OCI-LY3 (cell line): ENCODE data around the gene RND3.

Experiments
- H2AFZ ChIP-seq: fragments of 200-600, 300-600 bp; shearing (Covaris generic); 2 replicates; pipeline ENCODE4 v1.6.0; 2014; ENCODE audit warnings: antibody characterized with exemption, low read depth, low read length
- H3K27ac ChIP-seq: fragments of 200-600, 300-600 bp; sonication (generic); 2 replicates; pipeline ENCODE4 v1.5.1; 2014; ENCODE audit warnings: mild to moderate bottlenecking, low read length, moderate library complexity, mixed read lengths
- H3K27me3 ChIP-seq: fragments of 200-600, 300-600 bp; sonication (generic); 2 replicates; pipeline ENCODE4 v1.6.1; 2014; ENCODE audit warnings: low read depth, low read length, mixed read lengths
- H3K36me3 ChIP-seq: fragments of 200-600, 300-600 bp; sonication (generic); replicated peaks from 2 replicates; pipeline ENCODE3; 2014; ENCODE audit warnings: low read depth, low read length, mixed read lengths
- H3K4me1 ChIP-seq: fragments of 300-600, 200-600 bp; sonication (generic); 2 replicates; pipeline ENCODE4 v1.6.1; 2014; ENCODE audit warnings: low read length, mixed read lengths
- H3K4me2 ChIP-seq: fragments of 200-600, 300-600 bp; sonication (generic); 2 replicates; pipeline ENCODE4 v1.6.1; 2014; ENCODE audit warnings: low read length, mixed read lengths
- H3K4me3 ChIP-seq: fragments of 300-600, 200-600 bp; sonication (generic); 2 replicates; pipeline ENCODE4 v1.5.1; 2014; ENCODE audit warnings: antibody characterized with exemption, mild to moderate bottlenecking, low read length, moderate library complexity
- H3K79me2 ChIP-seq: fragments of 300-600, 200-600 bp; shearing (Covaris generic); 2 replicates; pipeline ENCODE4 v1.6.1; 2014; ENCODE audit warnings: mild to moderate bottlenecking, low read length, mixed read lengths
- H3K9ac ChIP-seq: fragments of 300-600, 200-600 bp; shearing (Covaris generic); 2 replicates; pipeline ENCODE4 v1.6.0; 2014; ENCODE audit warnings: mild to moderate bottlenecking, low read length, moderate library complexity
- H3K9me3 ChIP-seq: fragments of 200-600, 300-600 bp; shearing (Covaris generic); 2 replicates; pipeline ENCODE4 v1.6.1; 2014; ENCODE audit warnings: low read length, mixed read lengths; ENCODE audit not compliant: insufficient read depth
- H4K20me1 ChIP-seq: fragments of 200-600, 300-600 bp; sonication (generic); 2 replicates; pipeline ENCODE4 v1.6.1; 2016; ENCODE audit warnings: low read length, mixed read lengths; ENCODE audit not compliant: insufficient read depth
- EZH2phosphoT487 ChIP-seq: fragments of 200-600 bp; shearing (Covaris generic); IDR thresholded peaks from 2 replicates; pipeline ENCODE4 v1.6.1; 2018; ENCODE audit warnings: antibody characterized with exemption, mixed run types, low read depth
- TF ChIP-seq, protein P1 (sequence below): fragments of 200-600, 300-600 bp; sonication (generic); IDR thresholded peaks from 2 replicates; pipeline ENCODE4 v1.5.1; 2014; ENCODE audit warnings: antibody characterized with exemption, low read length, low read depth

RND3 gene

GRCh38 chr2:150487537-150488429 lies at the start of gene RND3:
Gene RND3 (minus strand): TSS chr2:150487667. CDS start chr2:150487417, 250 bp downstream.
- Histone ChIP-seq H3K9me3 (no peaks in the 10 kb centered on the region), H2AFZ (no peak within 1 kb of the TSS), H3K4me1 (peaks cover 16% of the 10 kb centered on the region), H3K79me2 (no peaks in the 10 kb centered on the region), H3K36me3 (no peaks in the 10 kb centered on the region), H4K20me1 (no peaks in the 10 kb centered on the region), H3K4me2 (peak within 1 kb of the TSS; percentile 43), H3K9ac (no peak within 1 kb of the TSS), H3K27me3 (no peaks in the 10 kb centered on the region), H3K4me3 (no peak within 1 kb of the TSS), H3K27ac (no peak within 1 kb of the TSS)
- no peak for TF ChIP-seq EZH2phosphoT487
- TF ChIP-seq, protein P1, sequence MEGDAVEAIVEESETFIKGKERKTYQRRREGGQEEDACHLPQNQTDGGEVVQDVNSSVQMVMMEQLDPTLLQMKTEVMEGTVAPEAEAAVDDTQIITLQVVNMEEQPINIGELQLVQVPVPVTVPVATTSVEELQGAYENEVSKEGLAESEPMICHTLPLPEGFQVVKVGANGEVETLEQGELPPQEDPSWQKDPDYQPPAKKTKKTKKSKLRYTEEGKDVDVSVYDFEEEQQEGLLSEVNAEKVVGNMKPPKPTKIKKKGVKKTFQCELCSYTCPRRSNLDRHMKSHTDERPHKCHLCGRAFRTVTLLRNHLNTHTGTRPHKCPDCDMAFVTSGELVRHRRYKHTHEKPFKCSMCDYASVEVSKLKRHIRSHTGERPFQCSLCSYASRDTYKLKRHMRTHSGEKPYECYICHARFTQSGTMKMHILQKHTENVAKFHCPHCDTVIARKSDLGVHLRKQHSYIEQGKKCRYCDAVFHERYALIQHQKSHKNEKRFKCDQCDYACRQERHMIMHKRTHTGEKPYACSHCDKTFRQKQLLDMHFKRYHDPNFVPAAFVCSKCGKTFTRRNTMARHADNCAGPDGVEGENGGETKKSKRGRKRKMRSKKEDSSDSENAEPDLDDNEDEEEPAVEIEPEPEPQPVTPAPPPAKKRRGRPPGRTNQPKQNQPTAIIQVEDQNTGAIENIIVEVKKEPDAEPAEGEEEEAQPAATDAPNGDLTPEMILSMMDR, result peak; percentile 88

- H4K20me1 ChIP-seq, result no peaks in the 10 kb centered on the region
- no peaks in the 10 kb centered on the region for H3K36me3 ChIP-seq
- TF ChIP-seq, protein P1, result no peak
- TF ChIP-seq EZH2phosphoT487, result no peak
- no peaks in the 10 kb centered on the region for H3K79me2 ChIP-seq
- H3K27me3 ChIP-seq, result no peaks in the 10 kb centered on the region
- H3K27ac ChIP-seq, result no peak overlapping the region
- H3K9me3 ChIP-seq, result peaks cover 8% of the 10 kb centered on the region; the same call in 1 of the 2 replicates
- no peak overlapping the region for H3K4me2 ChIP-seq
- H2AFZ ChIP-seq, result no peak overlapping the region
- H3K9ac ChIP-seq, result no peak overlapping the region
- no peaks in the 10 kb centered on the region for H3K4me1 ChIP-seq
- H3K4me3 ChIP-seq, result no peak overlapping the region
These were observed 47.7 kb upstream of the RND3 start for GRCh38 chr2:150535176-150535575.

DNA sequence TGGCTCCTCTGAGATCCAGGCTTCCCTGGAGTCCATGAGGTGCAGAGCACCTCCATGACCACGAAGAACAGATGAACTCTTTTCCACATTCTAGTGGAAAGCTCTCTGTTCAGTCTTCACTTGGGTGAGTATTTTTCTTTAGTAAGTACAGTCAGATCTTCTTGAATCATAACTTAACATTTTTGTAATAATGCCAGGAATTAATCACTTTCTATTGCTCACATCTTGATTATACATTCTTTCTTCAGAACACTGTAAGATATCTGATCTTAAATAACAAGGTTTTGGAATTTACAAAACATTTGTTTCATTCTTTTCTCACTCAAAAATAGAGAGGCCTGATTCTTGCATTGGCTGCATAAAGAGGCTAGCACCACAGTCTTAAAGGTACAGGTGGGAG lies 45.4 kb upstream of the RND3 start:
- Histone ChIP-seq H3K27ac (no peak overlapping the region), H3K4me2 (no peak overlapping the region), H3K9ac (no peak overlapping the region)

DNA sequence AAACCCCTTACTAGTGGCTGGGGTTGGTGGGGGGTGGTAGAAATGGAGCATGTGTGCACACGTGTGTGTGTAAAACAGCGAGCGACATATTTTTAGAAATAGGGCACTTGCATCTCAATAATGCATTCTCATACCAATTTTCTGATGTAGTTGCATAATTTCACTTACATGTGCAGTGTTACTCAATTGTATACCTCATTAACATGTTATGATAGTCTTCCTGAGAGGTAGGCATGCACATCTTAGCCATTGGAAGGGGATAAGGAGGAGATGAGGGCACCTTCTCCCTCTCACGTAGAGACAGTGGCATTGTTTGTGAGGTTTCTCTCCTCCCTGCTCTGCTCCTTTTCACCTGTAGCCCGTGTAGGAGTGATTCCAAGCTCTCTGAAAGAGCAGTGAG lies 44.6 kb upstream of the RND3 start:
- Histone ChIP-seq H3K36me3 (no peaks in the 10 kb centered on the region), H3K27ac (no peak overlapping the region), H3K27me3 (no peaks in the 10 kb centered on the region), H4K20me1 (no peaks in the 10 kb centered on the region), H3K9ac (no peak overlapping the region), H2AFZ (no peak overlapping the region), H3K4me3 (no peak overlapping the region), H3K4me1 (peaks cover 15% of the 10 kb centered on the region), H3K79me2 (no peaks in the 10 kb centered on the region), H3K9me3 (no peaks in the 10 kb centered on the region; the same call in 1 of the 2 replicates), H3K4me2 (no peak overlapping the region)
- TF ChIP-seq, protein P1, result no peak
- no peak for TF ChIP-seq EZH2phosphoT487

More for the DNA sequence above, 45.4 kb upstream of the RND3 start:
- TF ChIP-seq, protein P1, result no peak
- no peak for TF ChIP-seq EZH2phosphoT487
- Histone ChIP-seq H3K79me2 (no peaks in the 10 kb centered on the region), H4K20me1 (no peaks in the 10 kb centered on the region), H3K4me1 (peaks cover 15% of the 10 kb centered on the region), H2AFZ (no peak overlapping the region), H3K4me3 (no peak overlapping the region), H3K27me3 (no peaks in the 10 kb centered on the region), H3K36me3 (no peaks in the 10 kb centered on the region), H3K9me3 (no peaks in the 10 kb centered on the region; the same call in 1 of the 2 replicates)
